HG03066 (cell line): ENCODE data around the gene PIGS.
"Not testable (repeated sequence)": the region's sequence is repeated elsewhere in the genome, so short reads cannot be mapped to it uniquely, and the experiment has no call there.

Experiments
- ATAC-seq: cut with Tn5 transposase; IDR thresholded peaks from one replicate; pipeline ENCODE4 v1.9.1; 2021; ENCODE audit warnings: low read depth; ENCODE audit not compliant: unreplicated experiment

The PIGS gene

GRCh38 chr17:28579526-28579925 is 8.2 kb upstream of the PIGS start:
- ATAC-seq: no peak

- no peak for ATAC-seq
These were observed 7.2 kb upstream of the PIGS start for GRCh38 chr17:28578246-28579195.

GRCh38 chr17:28577466-28577824 is 6.1 kb upstream of the PIGS start:
- no peak for ATAC-seq

GRCh38 chr17:28576758-28577465 is 5.6 kb upstream of the PIGS start, which contains the start of gene ALDOC:
Gene ALDOC (minus strand): TSS chr17:28576895. CDS start chr17:28575532, 1,363 bp downstream.
- ATAC-seq: peak; percentile 81

GRCh38 chr17:28576016-28576415 is 4.7 kb upstream of the PIGS start:
- not testable (repeated sequence) for ATAC-seq

- no peak for ATAC-seq
These were observed 3.9 kb upstream of the PIGS start for GRCh38 chr17:28575126-28575795.

- no peak for ATAC-seq
These were observed 3.2 kb upstream of the PIGS start for GRCh38 chr17:28574526-28574925.

GRCh38 chr17:28573966-28574480 is 2.7 kb upstream of the PIGS start:
- no peak for ATAC-seq

- ATAC-seq: no peak
These were observed 2.2 kb upstream of the PIGS start for GRCh38 chr17:28573521-28573920.

- no peak for ATAC-seq
These were observed 1.7 kb upstream of the PIGS start for GRCh38 chr17:28573040-28573380.

- no peak for ATAC-seq
These were observed 1.1 kb upstream of the PIGS start for GRCh38 chr17:28572259-28573039.

GRCh38 chr17:28570716-28571360 is 486 bp downstream of the PIGS start:
- peak; percentile 43 for ATAC-seq

GRCh38 chr17:28569446-28569845 is 1.9 kb downstream of the PIGS start:
- no peak for ATAC-seq

- no peak for ATAC-seq
These were observed 3.7 kb downstream of the PIGS start for GRCh38 chr17:28567604-28568003.

- no peak for ATAC-seq
These were observed 7.8 kb downstream of the PIGS start for GRCh38 chr17:28563475-28563874.

GRCh38 chr17:28555022-28555421 is 16.3 kb downstream of the PIGS start:
- ATAC-seq: no peak

GRCh38 chr17:28554565-28554964 is 16.8 kb downstream of the PIGS start:
- ATAC-seq: no peak

- no peak for ATAC-seq
These were observed 18.3 kb downstream of the PIGS start for GRCh38 chr17:28553000-28553505.

GRCh38 chr17:28552176-28552999 is 18.9 kb downstream of the PIGS start, which contains the start of gene UNC119:
Gene UNC119 (minus strand): TSS chr17:28552624. CDS start chr17:28552557, 67 bp downstream.
- ATAC-seq: peak; percentile 61
